Calu3 (cell line): ENCODE results near the gene FRMPD4. TPM values are rescaled to one million over a fixed set of nuclear protein-coding genes. Genes with fewer than 3 reads are reported as not detected.

Source experiments
- BruUV-seq: library from RNA; stranded (reverse); fragments of 400-500 nt; replicated peaks from 2 replicates; lab custom pipeline; 2021; lab: Mats Ljungman, UMichigan
- CTCF ChIA-PET: fragments of 300-600 bp; sonication (Branson Sonifier 250); formaldehyde crosslinking; loops from one replicate; lab custom pipeline; 2022; ENCODE audit warnings: antibody characterized with exemption; lab: Charles Lee
- DNase-seq: peaks from one replicate; pipeline ENCODE4 v3.0.0; 2022
- H3K27ac Mint-ChIP-seq: one replicate; pipeline ENCODE4 v1.8.0; 2022; ENCODE audit warnings: mixed read lengths; ENCODE audit not compliant: unreplicated experiment
- H3K27me3 Mint-ChIP-seq: one replicate; pipeline ENCODE4 v1.8.0; 2022; ENCODE audit warnings: mixed read lengths; ENCODE audit not compliant: unreplicated experiment
- H3K36me3 Mint-ChIP-seq: one replicate; pipeline ENCODE4 v1.8.0; 2022; ENCODE audit warnings: mild to moderate bottlenecking, moderate library complexity, mixed read lengths; ENCODE audit not compliant: insufficient read depth, unreplicated experiment
- H3K4me1 Mint-ChIP-seq: one replicate; pipeline ENCODE4 v1.8.0; 2022; ENCODE audit warnings: mild to moderate bottlenecking, low read depth, mixed read lengths; ENCODE audit not compliant: unreplicated experiment
- H3K4me3 Mint-ChIP-seq: one replicate; pipeline ENCODE4 v1.8.0; 2022; ENCODE audit warnings: mild to moderate bottlenecking, low read depth, moderate library complexity, mixed read lengths; ENCODE audit not compliant: unreplicated experiment
- H3K9me3 Mint-ChIP-seq: one replicate; pipeline ENCODE4 v1.8.0; 2022; ENCODE audit warnings: low read depth, mixed read lengths; ENCODE audit not compliant: unreplicated experiment
- CTCF ChIP-seq: fragments of 200-600 bp; IDR thresholded peaks from one replicate; pipeline ENCODE4 v1.8.0; 2022; ENCODE audit warnings: antibody characterized with exemption; ENCODE audit not compliant: unreplicated experiment
- intact Hi-C: fragments of 100-400 bp; cut with micrococcal nuclease; formaldehyde crosslinking; loops from one replicate; pipeline ENCODE4 v1.10.0; 2022; ENCODE audit not compliant: unreplicated experiment
- total RNA-seq: library from RNA; stranded (reverse); gene quantifications from 2 replicates; pipeline ENCODE4 v1.2.3, GENCODE V29; 2022

The FRMPD4 gene
- total RNA-seq, 1 experiment from 2014 or later: not detected

GRCh38 chrX:12567857-12568256, 429.6 kb downstream of the FRMPD4 start:
- no peak overlapping the region for H3K27ac Mint-ChIP-seq
- peak; percentile 16 for DNase-seq
- H3K9me3 Mint-ChIP-seq: no peaks in the 10 kb centered on the region
- no peaks in the 10 kb centered on the region for H3K36me3 Mint-ChIP-seq
- CTCF ChIA-PET: no interaction called here
- no TSS peak for BruUV-seq
- intact Hi-C loops: loop anchor here (10.0 kb wide), 2 partner anchors 137 to 483 kb away; no protein-coding TSS in a partner anchor
- peaks cover 6% of the 10 kb centered on the region for H3K4me1 Mint-ChIP-seq
- TF ChIP-seq CTCF: peak; percentile 19
- no peaks in the 10 kb centered on the region for H3K27me3 Mint-ChIP-seq
- H3K4me3 Mint-ChIP-seq: no peak overlapping the region

- H3K4me3 Mint-ChIP-seq: no peak overlapping the region
- TF ChIP-seq CTCF: no peak
- H3K9me3 Mint-ChIP-seq: no peaks in the 10 kb centered on the region
- H3K4me1 Mint-ChIP-seq: peaks cover 4% of the 10 kb centered on the region
- CTCF ChIA-PET: no interaction called here
- BruUV-seq: no TSS peak
- intact Hi-C loops: no loop called here
- DNase-seq: no peak
- no peak overlapping the region for H3K27ac Mint-ChIP-seq
- no peaks in the 10 kb centered on the region for H3K27me3 Mint-ChIP-seq
- no peaks in the 10 kb centered on the region for H3K36me3 Mint-ChIP-seq
Observed at GRCh38 chrX:12570859-12571501, 432.7 kb downstream of the FRMPD4 start.

- H3K9me3 Mint-ChIP-seq: no peaks in the 10 kb centered on the region
- no peak overlapping the region for H3K4me3 Mint-ChIP-seq
- H3K27me3 Mint-ChIP-seq: peaks cover 14% of the 10 kb centered on the region
- intact Hi-C loops: no loop called here
- CTCF ChIA-PET: no interaction called here
- TF ChIP-seq CTCF: no peak
- H3K27ac Mint-ChIP-seq: no peak overlapping the region
- BruUV-seq: no TSS peak
- no peaks in the 10 kb centered on the region for H3K4me1 Mint-ChIP-seq
- no peak for DNase-seq
- no peaks in the 10 kb centered on the region for H3K36me3 Mint-ChIP-seq
Observed at GRCh38 chrX:12579311-12579710, 441.0 kb downstream of the FRMPD4 start.

GRCh38 chrX:12580548-12580947, 442.3 kb downstream of the FRMPD4 start:
- Mint-ChIP-seq H3K4me3 (no peak overlapping the region), H3K27ac (no peak overlapping the region), H3K4me1 (no peaks in the 10 kb centered on the region), H3K27me3 (peaks cover 14% of the 10 kb centered on the region), H3K36me3 (no peaks in the 10 kb centered on the region), H3K9me3 (no peaks in the 10 kb centered on the region)
- intact Hi-C loops: no loop called here
- DNase-seq: no peak
- CTCF ChIA-PET: no interaction called here
- no peak for TF ChIP-seq CTCF
- BruUV-seq: no TSS peak
